GM23338 (cell line): ENCODE measurements around the gene IRAK1.

ENCODE experiments used
- CTCF ChIP-seq, 2 experiments: fragments of 200-600 bp in 1 of 2; sonication (generic) in 1 of 2; conservative IDR thresholded peaks; 2 replicates each; pipeline versions ENCODE4 v1.5.1 to v1.6.1; 2016 to 2017; ENCODE audit warnings: antibody characterized with exemption in 2 of 2, low read depth in 2 of 2, mild to moderate bottlenecking in 2 of 2, moderate library complexity in 1 of 2
- EZH2 ChIP-seq: fragments of 200-600 bp; sonication (generic); IDR thresholded peaks from one replicate; pipeline ENCODE4 v1.8.0; 2017; ENCODE audit warnings: antibody characterized with exemption, mild to moderate bottlenecking, low read depth; ENCODE audit not compliant: unreplicated experiment
- EZH2phosphoT487 ChIP-seq: fragments of 200-600 bp; sonication (generic); IDR thresholded peaks from one replicate; pipeline ENCODE4 v1.8.1; 2018; ENCODE audit warnings: antibody characterized with exemption; ENCODE audit not compliant: unreplicated experiment
- JUNB ChIP-seq: IDR thresholded peaks from one replicate; pipeline ENCODE4 v1.6.1; 2016; ENCODE audit warnings: antibody characterized with exemption; ENCODE audit not compliant: unreplicated experiment
- NANOG ChIP-seq: IDR thresholded peaks from 2 replicates; pipeline ENCODE4 v1.6.1; 2016; ENCODE audit warnings: antibody characterized with exemption, borderline replicate concordance
- POLR2AphosphoS5 ChIP-seq: IDR thresholded peaks from 2 replicates; pipeline ENCODE4 v1.6.1; 2016; ENCODE audit warnings: antibody characterized with exemption, low read depth
- STAT1 ChIP-seq: IDR thresholded peaks from one replicate; pipeline ENCODE4 v1.6.1; 2016; ENCODE audit warnings: antibody characterized with exemption; ENCODE audit not compliant: unreplicated experiment

GRCh38 chrX:154030266-154030665 is 10.6 kb upstream of the IRAK1 start:
- no peak for TF ChIP-seq CTCF (conservative IDR thresholded peaks at IDR 0.05; ENCODE audit: low read depth in 2 of 2)
- no peak for TF ChIP-seq STAT1
- TF ChIP-seq EZH2, result no peak
- TF ChIP-seq POLR2AphosphoS5, result no peak
- TF ChIP-seq EZH2phosphoT487, result no peak
- no peak for TF ChIP-seq JUNB
- no peak for TF ChIP-seq NANOG
